Parathyroid adenoma (tissue), 2 donors: Measurements from ENCODE around the gene MBTPS1.

Experiments
- H2AFZ ChIP-seq: fragments of 300-600 bp; sonication (generic); one replicate; pipeline ENCODE4 v1.7.0; 2017; ENCODE audit warnings: antibody characterized with exemption, mild to moderate bottlenecking
- H3K27ac ChIP-seq: fragments of 300-600 bp; sonication (generic); one replicate; pipeline ENCODE4 v1.7.0; 2017
- H3K27me3 ChIP-seq: fragments of 300-600 bp; sonication (generic); one replicate; pipeline ENCODE4 v1.7.0; 2017; ENCODE audit warnings: low read length; ENCODE audit not compliant: control insufficient read depth, insufficient read depth
- H3K36me3 ChIP-seq: fragments of 300-600 bp; sonication (generic); one replicate; pipeline ENCODE4 v1.7.0; 2017; ENCODE audit warnings: low read length; ENCODE audit not compliant: control insufficient read depth, insufficient read depth
- H3K4me1 ChIP-seq: fragments of 300-600 bp; sonication (generic); one replicate; pipeline ENCODE4 v1.7.0; 2017; ENCODE audit warnings: control low read depth
- H3K4me2 ChIP-seq: fragments of 300-600 bp; sonication (generic); one replicate; pipeline ENCODE4 v1.7.0; 2017; ENCODE audit warnings: low read length
- H3K4me3 ChIP-seq: fragments of 300-600 bp; sonication (generic); one replicate; pipeline ENCODE4 v1.7.0; 2017; ENCODE audit warnings: low read depth, low read length
- H3K79me2 ChIP-seq: fragments of 300-600 bp; sonication (generic); one replicate; pipeline ENCODE4 v1.7.0; 2017; ENCODE audit warnings: control low read depth
- H3K9ac ChIP-seq: fragments of 300-600 bp; sonication (generic); one replicate; pipeline ENCODE4 v1.7.0; 2017; ENCODE audit warnings: mild to moderate bottlenecking
- H3K9me3 ChIP-seq: fragments of 300-600 bp; sonication (generic); one replicate; pipeline ENCODE4 v1.7.0; 2017; ENCODE audit warnings: low read length; ENCODE audit not compliant: control insufficient read depth
- TF ChIP-seq, protein P1 (sequence below): fragments of 300-600 bp; sonication (generic); IDR thresholded peaks from one replicate; pipeline ENCODE4 v1.7.0; 2017; ENCODE audit warnings: antibody characterized with exemption, mild to moderate bottlenecking
- donor health status: primary hyperparathyroidism.

MBTPS1 gene

DNA sequence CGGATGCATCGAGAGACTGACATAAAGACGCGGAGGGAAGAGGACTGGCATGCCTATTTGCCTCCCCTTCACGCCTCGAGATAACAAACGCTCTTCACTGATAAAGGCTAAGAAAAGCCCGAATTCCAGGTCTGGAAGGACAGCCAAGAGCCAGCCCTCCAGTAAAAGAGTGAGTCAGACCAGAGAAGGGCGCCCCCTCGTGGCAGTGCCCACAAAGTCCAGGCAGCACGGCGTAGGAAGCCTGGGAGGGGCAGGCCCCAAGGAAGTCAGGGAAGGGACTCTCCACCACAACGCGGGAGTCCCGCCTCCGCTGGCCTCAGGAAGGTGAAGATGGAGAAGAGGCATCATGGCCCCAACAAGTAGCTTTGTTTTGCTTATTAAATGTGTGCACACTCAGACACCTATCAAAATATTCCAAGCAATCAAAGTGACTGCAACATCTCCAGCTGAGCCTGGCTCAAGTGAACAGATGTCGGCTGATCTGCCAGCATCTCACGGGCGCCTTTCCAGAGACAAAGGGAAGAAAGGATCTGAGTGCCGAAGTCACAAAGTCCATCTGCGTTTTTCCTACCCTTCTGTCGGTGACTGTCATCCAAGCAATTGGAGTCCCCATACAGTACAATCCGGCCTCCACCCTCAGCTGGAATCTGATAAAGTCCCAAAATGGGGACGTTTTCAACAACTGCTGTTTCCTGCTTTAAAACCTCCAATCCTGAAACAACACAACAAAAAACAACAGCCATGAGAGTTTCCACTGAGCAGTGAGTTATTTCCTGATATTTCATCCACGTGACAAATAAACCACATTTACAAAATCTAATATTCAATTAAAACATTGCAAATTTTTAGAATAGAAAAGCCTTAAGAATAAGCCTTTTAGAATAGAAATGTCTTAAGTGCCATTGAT is 53.8 kb downstream of the MBTPS1 start:
- Histone ChIP-seq H3K79me2 (no peaks in the 10 kb centered on the region), H2AFZ (no peak overlapping the region), H3K27me3 (no peaks in the 10 kb centered on the region), H3K9ac (no peak overlapping the region), H3K4me2 (no peak overlapping the region), H3K36me3 (no peaks in the 10 kb centered on the region), H3K4me1 (peaks cover 6% of the 10 kb centered on the region), H3K4me3 (no peak overlapping the region), H3K27ac (no peak overlapping the region), H3K9me3 (no peaks in the 10 kb centered on the region)
- TF ChIP-seq, protein P1, sequence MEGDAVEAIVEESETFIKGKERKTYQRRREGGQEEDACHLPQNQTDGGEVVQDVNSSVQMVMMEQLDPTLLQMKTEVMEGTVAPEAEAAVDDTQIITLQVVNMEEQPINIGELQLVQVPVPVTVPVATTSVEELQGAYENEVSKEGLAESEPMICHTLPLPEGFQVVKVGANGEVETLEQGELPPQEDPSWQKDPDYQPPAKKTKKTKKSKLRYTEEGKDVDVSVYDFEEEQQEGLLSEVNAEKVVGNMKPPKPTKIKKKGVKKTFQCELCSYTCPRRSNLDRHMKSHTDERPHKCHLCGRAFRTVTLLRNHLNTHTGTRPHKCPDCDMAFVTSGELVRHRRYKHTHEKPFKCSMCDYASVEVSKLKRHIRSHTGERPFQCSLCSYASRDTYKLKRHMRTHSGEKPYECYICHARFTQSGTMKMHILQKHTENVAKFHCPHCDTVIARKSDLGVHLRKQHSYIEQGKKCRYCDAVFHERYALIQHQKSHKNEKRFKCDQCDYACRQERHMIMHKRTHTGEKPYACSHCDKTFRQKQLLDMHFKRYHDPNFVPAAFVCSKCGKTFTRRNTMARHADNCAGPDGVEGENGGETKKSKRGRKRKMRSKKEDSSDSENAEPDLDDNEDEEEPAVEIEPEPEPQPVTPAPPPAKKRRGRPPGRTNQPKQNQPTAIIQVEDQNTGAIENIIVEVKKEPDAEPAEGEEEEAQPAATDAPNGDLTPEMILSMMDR = peak; percentile 94

DNA sequence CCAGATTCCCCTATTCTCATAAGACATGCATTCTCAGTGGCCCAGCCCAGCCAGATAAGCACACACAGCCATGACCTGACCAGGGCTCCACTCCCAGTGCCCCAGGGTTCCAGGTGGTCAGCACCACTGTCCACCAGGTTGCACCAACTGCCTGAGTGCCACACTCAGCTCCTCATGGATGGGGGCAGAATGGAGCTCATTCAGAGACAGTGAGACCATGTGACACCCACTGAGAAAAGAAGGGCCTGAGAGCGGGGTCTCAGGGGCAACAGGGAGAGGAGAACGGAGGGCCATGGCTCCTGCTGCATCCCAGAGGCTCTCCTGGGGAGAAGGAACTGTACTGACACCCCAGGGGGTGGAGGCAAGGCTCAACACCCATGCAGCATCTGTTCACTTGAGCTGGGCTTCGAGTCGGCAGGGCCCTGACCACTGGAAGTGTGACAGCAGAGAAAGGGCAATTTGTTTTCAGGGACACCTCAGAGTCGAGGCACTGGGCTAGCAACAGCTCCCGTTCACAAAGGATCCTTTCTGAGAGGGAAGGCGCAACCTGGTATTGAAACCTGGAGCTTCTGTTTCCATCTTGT is 55.4 kb downstream of the MBTPS1 start:
- no peak overlapping the region for H3K27ac ChIP-seq
- no peaks in the 10 kb centered on the region for H3K36me3 ChIP-seq
- no peak overlapping the region for H3K9ac ChIP-seq
- H2AFZ ChIP-seq = no peak overlapping the region
- peaks cover 5% of the 10 kb centered on the region for H3K79me2 ChIP-seq
- no peak overlapping the region for H3K4me3 ChIP-seq
- no peak overlapping the region for H3K4me2 ChIP-seq
- TF ChIP-seq, protein P1 = no peak
- peaks cover 6% of the 10 kb centered on the region for H3K4me1 ChIP-seq
- no peaks in the 10 kb centered on the region for H3K27me3 ChIP-seq
- H3K9me3 ChIP-seq = no peaks in the 10 kb centered on the region

DNA sequence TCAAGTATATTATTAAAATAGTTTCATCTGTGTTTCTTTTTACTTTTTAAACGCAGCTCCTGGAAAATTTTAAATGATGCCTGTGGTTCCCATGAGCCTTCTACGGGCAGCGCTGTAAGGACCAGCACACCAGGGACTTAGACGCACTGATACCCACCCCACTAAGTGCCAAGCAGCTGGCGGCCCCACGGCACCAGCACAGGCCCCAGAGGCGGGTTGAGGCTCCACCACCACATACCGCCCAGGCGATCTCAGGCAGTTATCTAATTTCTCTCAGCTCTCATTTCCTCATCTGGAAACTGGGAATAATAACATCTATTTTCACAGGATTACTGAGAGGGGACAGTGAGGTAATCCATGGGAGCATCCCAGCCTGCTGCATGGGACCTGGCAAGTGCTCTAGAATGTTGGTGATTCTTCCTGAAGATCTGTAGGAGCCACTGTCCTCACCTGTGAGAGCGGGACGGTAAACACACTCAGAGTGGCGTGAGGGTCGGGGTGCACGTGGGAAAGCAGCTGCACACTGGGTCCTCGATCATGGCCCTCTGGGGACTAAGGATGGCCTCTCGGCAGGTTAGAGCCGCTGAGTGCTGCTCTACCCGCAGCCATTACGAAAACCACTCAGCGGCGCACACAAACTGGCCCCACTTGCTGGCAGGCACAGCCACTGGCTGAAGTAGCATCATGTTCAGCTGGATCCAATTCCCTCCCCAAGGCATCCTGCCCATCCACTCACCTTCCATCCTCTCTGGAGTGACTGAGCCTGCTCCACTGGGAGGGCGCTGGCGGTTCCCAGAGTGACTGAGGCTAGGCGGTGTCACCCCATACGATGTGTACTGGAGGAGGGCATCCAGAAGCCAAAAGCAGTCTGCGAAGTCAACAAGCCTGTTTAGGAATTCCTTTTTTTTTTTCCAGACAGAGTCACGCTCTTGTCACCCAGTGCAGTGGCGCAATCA is 56.5 kb downstream of the MBTPS1 start:
- Histone ChIP-seq H2AFZ (no peak overlapping the region), H3K9me3 (no peaks in the 10 kb centered on the region), H3K4me1 (peaks cover 6% of the 10 kb centered on the region), H3K4me3 (no peak overlapping the region), H3K9ac (no peak overlapping the region), H3K27ac (no peak overlapping the region), H3K79me2 (peaks cover 6% of the 10 kb centered on the region), H3K36me3 (no peaks in the 10 kb centered on the region), H3K4me2 (no peak overlapping the region), H3K27me3 (no peaks in the 10 kb centered on the region)
- TF ChIP-seq, protein P1 = no peak

DNA sequence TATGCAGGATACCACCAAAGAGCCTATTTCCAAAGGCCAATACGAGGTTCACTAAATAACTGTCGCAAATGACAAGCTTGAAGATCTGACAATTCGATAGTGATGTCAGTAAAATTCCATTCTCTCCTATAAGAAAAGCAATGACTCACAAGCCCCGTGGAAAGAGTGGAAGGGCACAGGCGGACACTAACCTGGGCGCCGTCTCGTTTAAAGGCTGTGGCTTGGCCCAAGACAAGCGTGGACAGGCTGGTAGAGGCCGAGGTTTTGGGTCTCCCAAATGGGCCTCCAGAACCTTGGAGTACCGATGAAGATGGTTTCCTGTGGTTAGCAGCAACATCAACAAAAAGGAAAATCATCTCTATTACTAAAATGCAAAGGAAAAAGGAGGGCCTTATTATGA is 57.6 kb downstream of the MBTPS1 start:
- H3K4me2 ChIP-seq = no peak overlapping the region
- H3K9ac ChIP-seq = no peak overlapping the region
- H3K27me3 ChIP-seq = no peaks in the 10 kb centered on the region
- no peaks in the 10 kb centered on the region for H3K36me3 ChIP-seq
- TF ChIP-seq, protein P1 = no peak
- peaks cover 8% of the 10 kb centered on the region for H3K79me2 ChIP-seq
- no peak overlapping the region for H3K4me3 ChIP-seq
- no peak overlapping the region for H3K27ac ChIP-seq
- H3K9me3 ChIP-seq = no peaks in the 10 kb centered on the region
- H2AFZ ChIP-seq = no peak overlapping the region
- H3K4me1 ChIP-seq = peaks cover 6% of the 10 kb centered on the region
